Calu3 (cell line): Measurements from ENCODE around the gene SAYSD1. TPM values are rescaled to one million over a fixed set of nuclear protein-coding genes. Genes with fewer than 3 reads are reported as not detected.

Source experiments
- BruUV-seq: library from RNA; stranded (reverse); fragments of 400-500 nt; replicated peaks from 2 replicates; lab custom pipeline; 2021; lab: Mats Ljungman, UMichigan
- CTCF ChIA-PET: fragments of 300-600 bp; sonication (Branson Sonifier 250); formaldehyde crosslinking; loops from one replicate; lab custom pipeline; 2022; ENCODE audit warnings: antibody characterized with exemption; lab: Charles Lee
- DNase-seq: peaks from one replicate; pipeline ENCODE4 v3.0.0; 2022
- H3K27ac Mint-ChIP-seq: one replicate; pipeline ENCODE4 v1.8.0; 2022; ENCODE audit warnings: mixed read lengths; ENCODE audit not compliant: unreplicated experiment
- H3K27me3 Mint-ChIP-seq: one replicate; pipeline ENCODE4 v1.8.0; 2022; ENCODE audit warnings: mixed read lengths; ENCODE audit not compliant: unreplicated experiment
- H3K36me3 Mint-ChIP-seq: one replicate; pipeline ENCODE4 v1.8.0; 2022; ENCODE audit warnings: mild to moderate bottlenecking, moderate library complexity, mixed read lengths; ENCODE audit not compliant: insufficient read depth, unreplicated experiment
- H3K4me1 Mint-ChIP-seq: one replicate; pipeline ENCODE4 v1.8.0; 2022; ENCODE audit warnings: mild to moderate bottlenecking, low read depth, mixed read lengths; ENCODE audit not compliant: unreplicated experiment
- H3K4me3 Mint-ChIP-seq: one replicate; pipeline ENCODE4 v1.8.0; 2022; ENCODE audit warnings: mild to moderate bottlenecking, low read depth, moderate library complexity, mixed read lengths; ENCODE audit not compliant: unreplicated experiment
- H3K9me3 Mint-ChIP-seq: one replicate; pipeline ENCODE4 v1.8.0; 2022; ENCODE audit warnings: low read depth, mixed read lengths; ENCODE audit not compliant: unreplicated experiment
- intact Hi-C: fragments of 100-400 bp; cut with micrococcal nuclease; formaldehyde crosslinking; loops from one replicate; pipeline ENCODE4 v1.10.0; 2022; ENCODE audit not compliant: unreplicated experiment
- total RNA-seq: library from RNA; stranded (reverse); gene quantifications from 2 replicates; pipeline ENCODE4 v1.2.3, GENCODE V29; 2022
- TF ChIP-seq, protein P1 (sequence below): fragments of 200-600 bp; IDR thresholded peaks from one replicate; pipeline ENCODE4 v1.8.0; 2022; ENCODE audit warnings: antibody characterized with exemption; ENCODE audit not compliant: unreplicated experiment

Gene SAYSD1
- total RNA-seq, 1 experiment from 2014 or later = 23.2 TPM

DNA sequence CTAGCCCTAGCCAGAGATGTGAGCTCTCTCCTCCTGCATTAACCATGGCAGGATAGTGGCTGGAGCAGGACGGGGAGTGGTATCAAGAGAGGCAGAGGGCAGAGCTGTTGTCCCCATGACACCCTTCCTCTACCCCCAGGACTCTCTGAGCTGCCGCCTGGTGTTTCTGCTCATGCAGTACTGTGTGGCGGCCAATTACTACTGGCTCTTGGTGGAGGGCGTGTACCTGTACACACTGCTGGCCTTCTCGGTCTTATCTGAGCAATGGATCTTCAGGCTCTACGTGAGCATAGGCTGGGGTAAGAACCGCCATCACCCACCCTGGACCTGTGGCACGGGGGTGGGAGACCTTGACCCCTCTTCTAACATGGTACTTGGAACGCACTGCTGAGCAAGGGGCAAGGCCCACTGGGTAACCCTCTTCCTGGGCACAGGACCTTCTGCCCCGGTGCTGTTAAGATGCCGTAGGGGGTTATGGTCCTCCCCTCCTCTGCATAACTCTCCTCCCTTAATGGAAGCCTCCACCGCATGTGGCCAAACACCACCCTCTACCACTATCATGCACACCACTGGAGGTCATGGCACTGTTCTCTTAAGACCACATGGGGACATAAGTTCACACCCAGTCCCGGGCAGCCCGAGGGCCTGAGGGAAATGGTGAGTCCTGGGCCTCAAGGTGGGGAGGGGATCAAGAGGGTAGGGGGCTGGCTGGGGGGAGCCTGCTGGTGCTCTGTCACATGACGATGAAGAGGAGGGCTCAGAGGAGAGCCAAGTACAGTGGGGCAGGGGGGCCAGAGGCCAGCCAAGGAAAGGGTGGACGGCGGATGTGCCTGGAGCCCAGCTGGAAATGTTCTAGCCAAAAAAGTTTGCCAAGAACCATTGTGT is 41.3 kb downstream of the SAYSD1 start:
- H3K27me3 Mint-ChIP-seq = no peaks in the 10 kb centered on the region
- no peak overlapping the region for H3K4me3 Mint-ChIP-seq
- BruUV-seq = no TSS peak
- no peak for DNase-seq
- CTCF ChIA-PET = interaction anchor here (0.5 kb wide), 1 partner anchor 15 kb away, joined by 8 read pairs; no protein-coding TSS in a partner anchor
- no peaks in the 10 kb centered on the region for H3K4me1 Mint-ChIP-seq
- no peaks in the 10 kb centered on the region for H3K36me3 Mint-ChIP-seq
- TF ChIP-seq, protein P1, sequence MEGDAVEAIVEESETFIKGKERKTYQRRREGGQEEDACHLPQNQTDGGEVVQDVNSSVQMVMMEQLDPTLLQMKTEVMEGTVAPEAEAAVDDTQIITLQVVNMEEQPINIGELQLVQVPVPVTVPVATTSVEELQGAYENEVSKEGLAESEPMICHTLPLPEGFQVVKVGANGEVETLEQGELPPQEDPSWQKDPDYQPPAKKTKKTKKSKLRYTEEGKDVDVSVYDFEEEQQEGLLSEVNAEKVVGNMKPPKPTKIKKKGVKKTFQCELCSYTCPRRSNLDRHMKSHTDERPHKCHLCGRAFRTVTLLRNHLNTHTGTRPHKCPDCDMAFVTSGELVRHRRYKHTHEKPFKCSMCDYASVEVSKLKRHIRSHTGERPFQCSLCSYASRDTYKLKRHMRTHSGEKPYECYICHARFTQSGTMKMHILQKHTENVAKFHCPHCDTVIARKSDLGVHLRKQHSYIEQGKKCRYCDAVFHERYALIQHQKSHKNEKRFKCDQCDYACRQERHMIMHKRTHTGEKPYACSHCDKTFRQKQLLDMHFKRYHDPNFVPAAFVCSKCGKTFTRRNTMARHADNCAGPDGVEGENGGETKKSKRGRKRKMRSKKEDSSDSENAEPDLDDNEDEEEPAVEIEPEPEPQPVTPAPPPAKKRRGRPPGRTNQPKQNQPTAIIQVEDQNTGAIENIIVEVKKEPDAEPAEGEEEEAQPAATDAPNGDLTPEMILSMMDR = no peak
- H3K27ac Mint-ChIP-seq = no peak overlapping the region
- intact Hi-C loops = no loop called here
- H3K9me3 Mint-ChIP-seq = no peaks in the 10 kb centered on the region

DNA sequence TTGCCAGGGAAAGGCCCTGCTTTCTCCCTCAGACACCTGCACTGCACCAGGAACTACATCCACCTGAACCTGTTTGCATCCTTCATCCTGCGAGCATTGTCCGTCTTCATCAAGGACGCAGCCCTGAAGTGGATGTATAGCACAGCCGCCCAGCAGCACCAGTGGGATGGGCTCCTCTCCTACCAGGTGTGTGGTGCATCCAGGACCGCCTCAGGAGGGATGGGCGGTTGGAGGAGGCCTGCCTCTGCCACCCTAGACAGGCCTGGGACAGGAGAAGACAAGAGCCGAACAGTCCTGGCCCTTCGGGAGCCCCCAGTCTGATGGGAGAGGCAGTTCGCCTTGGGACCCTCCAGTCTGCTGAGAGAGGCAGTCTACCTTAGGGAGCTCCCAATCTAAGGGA is 42.2 kb downstream of the SAYSD1 start:
- intact Hi-C loops = no loop called here
- BruUV-seq = no TSS peak
- Mint-ChIP-seq H3K27ac (no peak overlapping the region), H3K4me1 (no peaks in the 10 kb centered on the region), H3K4me3 (no peak overlapping the region), H3K27me3 (no peaks in the 10 kb centered on the region), H3K9me3 (no peaks in the 10 kb centered on the region), H3K36me3 (no peaks in the 10 kb centered on the region)
- DNase-seq = no peak
- TF ChIP-seq, protein P1 = no peak
- CTCF ChIA-PET = interaction anchor here (0.5 kb wide), 1 partner anchor 15 kb away, joined by 8 read pairs; no protein-coding TSS in a partner anchor

DNA sequence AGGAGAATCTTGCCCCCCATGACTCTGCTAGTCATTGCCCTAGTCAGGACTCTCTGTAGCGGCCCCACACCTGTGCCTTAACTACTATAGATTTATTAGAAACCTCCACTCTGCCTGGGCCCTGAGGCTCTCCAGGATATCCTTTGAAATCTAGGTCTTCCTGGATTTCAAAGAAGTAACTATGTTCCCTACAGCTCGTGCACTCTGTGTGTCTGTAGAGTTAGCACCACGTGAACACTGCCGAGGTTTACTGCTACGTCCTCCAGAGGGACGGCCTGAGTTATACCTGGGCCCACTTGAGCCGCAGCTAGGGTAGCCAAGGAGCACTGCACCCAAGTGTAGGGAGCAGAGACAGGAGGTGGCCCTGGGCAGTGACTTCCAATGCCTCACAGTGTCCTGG is 46.6 kb downstream of the SAYSD1 start:
- intact Hi-C loops = no loop called here
- TF ChIP-seq, protein P1 = no peak
- CTCF ChIA-PET = no interaction called here
- Mint-ChIP-seq H3K27ac (no peak overlapping the region), H3K4me1 (no peaks in the 10 kb centered on the region), H3K4me3 (no peak overlapping the region), H3K27me3 (peaks cover 13% of the 10 kb centered on the region), H3K9me3 (no peaks in the 10 kb centered on the region), H3K36me3 (no peaks in the 10 kb centered on the region)
- no peak for DNase-seq
- no TSS peak for BruUV-seq

DNA sequence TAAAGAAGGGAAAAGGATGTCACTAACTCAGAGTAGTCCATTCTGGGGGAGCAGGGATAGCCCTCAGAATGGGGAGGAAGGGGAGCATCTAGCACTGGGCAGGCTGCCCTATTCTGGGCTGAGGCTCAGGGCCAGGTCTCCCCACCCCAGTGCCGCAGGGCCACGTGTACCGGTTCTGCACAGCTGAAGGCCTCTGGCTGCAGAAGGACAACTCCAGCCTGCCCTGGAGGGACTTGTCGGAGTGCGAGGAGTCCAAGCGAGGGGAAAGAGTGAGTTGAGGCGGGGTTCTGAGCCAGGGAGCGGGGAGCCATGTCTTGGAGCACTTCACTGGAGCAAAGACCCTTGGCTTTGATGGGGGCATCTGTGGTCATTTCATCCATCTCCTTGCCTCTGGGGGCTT is 49.4 kb downstream of the SAYSD1 start:
- no peak for DNase-seq
- CTCF ChIA-PET = no interaction called here
- no peak overlapping the region for H3K27ac Mint-ChIP-seq
- no peaks in the 10 kb centered on the region for H3K4me1 Mint-ChIP-seq
- peaks cover 13% of the 10 kb centered on the region for H3K27me3 Mint-ChIP-seq
- no peak overlapping the region for H3K4me3 Mint-ChIP-seq
- TF ChIP-seq, protein P1 = no peak
- BruUV-seq = no TSS peak
- H3K9me3 Mint-ChIP-seq = no peaks in the 10 kb centered on the region
- no peaks in the 10 kb centered on the region for H3K36me3 Mint-ChIP-seq
- intact Hi-C loops = no loop called here
